ENCODE data around the gene SPATA2L. TPM values are rescaled to one million over a fixed set of nuclear protein-coding genes. Genes with fewer than 3 reads are reported as not detected.

SPATA2L gene
- total and polyA plus RNA-seq, 2 of the 13 experiments (the other 11 are each of a cell fraction or from before 2014, with no cell fraction given): 9.1 to 20.7 TPM

- Histone ChIP-seq H3K27ac (ENCODE audit: extremely low read length, insufficient read depth, low read length) (peak overlapping the region; percentile 50), H4K20me1 (ENCODE audit: insufficient read depth, low read length) (no peaks in the 10 kb centered on the region), H3K79me2 (ENCODE audit: insufficient read depth, low read length) (no peaks in the 10 kb centered on the region), H3K4me1 (ENCODE audit: insufficient read depth, low read length) (peaks cover 21% of the 10 kb centered on the region), H3K9ac (ENCODE audit: insufficient read depth, low read depth, low read length) (no peak overlapping the region), H3K36me3 (replicated peaks in 1 of 2; ENCODE audit: control insufficient read depth in 1 of 2, insufficient read depth in 2 of 2, low read length in 2 of 2) (peaks cover 36 to 62% of the 10 kb centered on the region in 2 experiments), H3K27me3 (ENCODE audit: control insufficient read depth in 1 of 2, insufficient read depth in 2 of 2, low read length in 2 of 2) (no peaks in the 10 kb centered on the region), H3K9me3 (ENCODE audit: low read length) (no peaks in the 10 kb centered on the region), H3K4me3 (replicated peaks in 1 of 3; ENCODE audit: insufficient read depth in 1 of 3, low read depth in 2 of 3, low read length in 3 of 3) (no peak overlapping the region), H3K4me2 (ENCODE audit: low read depth, low read length) (no peak overlapping the region), H2AFZ (ENCODE audit: low read length) (no peak overlapping the region)
- ChIA-PET POLR2A (no interaction called here), CTCF (ENCODE audit: low intra/inter-chr PET ratio, low total read pairs) (no interaction called here)
- FAIRE-seq (no peak), ATAC-seq (no peak; the same call in 2 of the 3 replicates), DNase-seq (ENCODE audit: low spot score) (no peak)
- in situ Hi-C loops (cut with HindIII; ENCODE audit: extremely low pct_ligation_motif_present, low pct_unique_long_range_greater_than_20kb): no loop called here
- BruUV-seq (replicated peaks): no TSS peak
- intact Hi-C loops (cut with micrococcal nuclease; ENCODE audit: unreplicated experiment): no loop called here
- 90% methylated on average over 18 of the region's 22 CpGs for WGBS (ENCODE audit: low lambda C conversion rate)
- TF ChIP-seq, protein P1, sequence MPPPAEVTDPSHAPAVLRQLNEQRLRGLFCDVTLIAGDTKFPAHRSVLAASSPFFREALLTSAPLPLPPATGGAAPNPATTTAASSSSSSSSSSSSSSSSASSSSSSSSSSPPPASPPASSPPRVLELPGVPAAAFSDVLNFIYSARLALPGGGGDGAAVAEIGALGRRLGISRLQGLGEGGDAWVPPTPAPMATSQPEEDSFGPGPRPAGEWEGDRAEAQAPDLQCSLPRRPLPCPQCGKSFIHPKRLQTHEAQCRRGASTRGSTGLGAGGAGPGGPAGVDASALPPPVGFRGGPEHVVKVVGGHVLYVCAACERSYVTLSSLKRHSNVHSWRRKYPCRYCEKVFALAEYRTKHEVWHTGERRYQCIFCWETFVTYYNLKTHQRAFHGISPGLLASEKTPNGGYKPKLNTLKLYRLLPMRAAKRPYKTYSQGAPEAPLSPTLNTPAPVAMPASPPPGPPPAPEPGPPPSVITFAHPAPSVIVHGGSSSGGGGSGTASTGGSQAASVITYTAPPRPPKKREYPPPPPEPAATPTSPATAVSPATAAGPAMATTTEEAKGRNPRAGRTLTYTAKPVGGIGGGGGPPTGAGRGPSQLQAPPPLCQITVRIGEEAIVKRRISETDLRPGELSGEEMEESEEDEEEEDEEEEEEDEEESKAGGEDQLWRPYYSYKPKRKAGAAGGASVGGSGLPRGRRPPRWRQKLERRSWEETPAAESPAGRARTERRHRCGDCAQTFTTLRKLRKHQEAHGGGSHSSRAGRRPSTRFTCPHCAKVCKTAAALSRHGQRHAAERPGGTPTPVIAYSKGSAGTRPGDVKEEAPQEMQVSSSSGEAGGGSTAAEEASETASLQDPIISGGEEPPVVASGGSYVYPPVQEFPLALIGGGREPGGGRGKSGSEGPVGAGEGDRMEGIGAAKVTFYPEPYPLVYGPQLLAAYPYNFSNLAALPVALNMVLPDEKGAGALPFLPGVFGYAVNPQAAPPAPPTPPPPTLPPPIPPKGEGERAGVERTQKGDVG (CRISPR knock-in tag; IDR thresholded peaks at IDR 0.05; ENCODE audit: borderline replicate concordance): no peak
- TF ChIP-seq AGO2 (optimal IDR thresholded peaks at IDR 0.05; ENCODE audit: low read depth, low read length) (peak; percentile 88), TEAD3 (CRISPR knock-in tag; optimal IDR thresholded peaks at IDR 0.05; ENCODE audit: borderline replicate concordance) (no peak), RBFOX2 (IDR thresholded peaks at IDR 0.05; ENCODE audit: low read depth, low read length) (peak; percentile 39; the same call in 1 of the 2 replicates), ZNF775 (CRISPR knock-in tag; IDR thresholded peaks at IDR 0.05; ENCODE audit: borderline replicate concordance) (no peak), FOXK1 (CRISPR knock-in tag; IDR thresholded peaks at IDR 0.05; ENCODE audit: borderline replicate concordance, low read depth) (no peak), MED8 (CRISPR knock-in tag; IDR thresholded peaks at IDR 0.05; ENCODE audit: insufficient replicate concordance) (no peak), ZBTB33 (CRISPR knock-in tag; IDR thresholded peaks at IDR 0.05) (peak; percentile 47; the same call in 1 of the 2 replicates), ZNF567 (CRISPR knock-in tag; IDR thresholded peaks at IDR 0.05; ENCODE audit: borderline replicate concordance) (0 out of 2 replicates have a peak, but pooled peaks have one; percentile 6), PRMT3 (CRISPR knock-in tag; IDR thresholded peaks at IDR 0.05; ENCODE audit: borderline replicate concordance, low read depth) (peak; percentile 40; the same call in 1 of the 2 replicates), GPN1 (CRISPR knock-in tag; IDR thresholded peaks at IDR 0.05; ENCODE audit: borderline replicate concordance) (no peak), CHD2 (IDR thresholded peaks at IDR 0.05; ENCODE audit: low read depth, low read length) (no peak), AGO1 (IDR thresholded peaks at IDR 0.05; ENCODE audit: low read depth, low read length, poor library complexity, severe bottlenecking) (peak; percentile 29)
Observed at GRCh38 chr16:89730610-89731234, 29.2 kb upstream of the SPATA2L start.
